HepG2 (cell line): ENCODE measurements around the gene ATRIP. TPM values are rescaled to one million over a fixed set of nuclear protein-coding genes. Genes with fewer than 3 reads are reported as not detected.

Experiments used
- GABPA ChIP-seq, 2 experiments: IDR thresholded peaks; 2 replicates each; pipeline ENCODE4 v1.6.1; 2011 to 2016; ENCODE audit warnings: low read depth in 2 of 2, low read length in 1 of 2, missing biosample characterization in 1 of 2, missing genetic modification characterization in 1 of 2
- GATAD2A ChIP-seq: IDR thresholded peaks from 2 replicates; pipeline ENCODE4 v1.6.1; 2016
- GFI1 ChIP-seq: sonication (generic); formaldehyde crosslinking; IDR thresholded peaks from 2 replicates; pipeline ENCODE4 v1.5.0; 2020; ENCODE audit warnings: missing genetic modification reagents, mild to moderate bottlenecking, borderline replicate concordance
- MAFF ChIP-seq: IDR thresholded peaks from 2 replicates; pipeline ENCODE4 v1.6.1; 2011; ENCODE audit warnings: low read depth, low read length, improper control_type of control experiment
- MYNN ChIP-seq: sonication (generic); formaldehyde crosslinking; IDR thresholded peaks from 2 replicates; pipeline ENCODE4 v1.4.0; 2020; ENCODE audit warnings: mild to moderate bottlenecking, low read depth, missing genetic modification reagents
- RAD21 ChIP-seq: fragments of 450-650 bp; formaldehyde crosslinking; IDR thresholded peaks from 2 replicates; pipeline ENCODE4 v1.5.0; 2020; ENCODE audit warnings: mild to moderate bottlenecking
- SNAI1 ChIP-seq: sonication (generic); formaldehyde crosslinking; IDR thresholded peaks from 2 replicates; pipeline ENCODE4 v1.5.0; 2020; ENCODE audit warnings: mild to moderate bottlenecking, missing genetic modification reagents, borderline replicate concordance
- TOPORS ChIP-seq: sonication (generic); formaldehyde crosslinking; IDR thresholded peaks from 2 replicates; pipeline ENCODE4 v1.8.0; 2023; ENCODE audit warnings: mild to moderate bottlenecking, missing genetic modification reagents
- YEATS2 ChIP-seq: sonication (generic); formaldehyde crosslinking; IDR thresholded peaks from 2 replicates; pipeline ENCODE4 v1.4.0; 2020; ENCODE audit warnings: missing genetic modification reagents, borderline replicate concordance
- ZBTB44 ChIP-seq: sonication (generic); formaldehyde crosslinking; IDR thresholded peaks from 2 replicates; pipeline ENCODE4 v1.4.0; 2020; ENCODE audit warnings: missing genetic modification reagents
- ZC3H4 ChIP-seq: sonication (generic); formaldehyde crosslinking; IDR thresholded peaks from 2 replicates; pipeline ENCODE4 v1.4.0; 2020; ENCODE audit warnings: missing genetic modification reagents, borderline replicate concordance
- ZFX ChIP-seq: sonication (generic); formaldehyde crosslinking; IDR thresholded peaks from 2 replicates; pipeline ENCODE4 v1.4.0; 2020; ENCODE audit warnings: mild to moderate bottlenecking, low read depth, missing genetic modification reagents, moderate library complexity
- ZNF121 ChIP-seq: sonication (generic); formaldehyde crosslinking; IDR thresholded peaks from 2 replicates; pipeline ENCODE4 v1.5.0; 2020; ENCODE audit warnings: mild to moderate bottlenecking, missing genetic modification reagents
- ZNF142 ChIP-seq: sonication (generic); formaldehyde crosslinking; IDR thresholded peaks from 2 replicates; pipeline ENCODE4 v1.4.0; 2020; ENCODE audit warnings: missing genetic modification reagents
- ZNF326 ChIP-seq: sonication (generic); formaldehyde crosslinking; IDR thresholded peaks from 2 replicates; pipeline ENCODE4 v1.4.0; 2020; ENCODE audit warnings: missing genetic modification reagents, borderline replicate concordance
- ZNF34 ChIP-seq: sonication (generic); formaldehyde crosslinking; IDR thresholded peaks from 2 replicates; pipeline ENCODE4 v1.4.0; 2020; ENCODE audit warnings: mild to moderate bottlenecking, missing genetic modification reagents, borderline replicate concordance
- ZNF790 ChIP-seq: sonication (generic); formaldehyde crosslinking; IDR thresholded peaks from 2 replicates; pipeline ENCODE4 v1.8.0; 2022; ENCODE audit warnings: missing genetic modification reagents, mild to moderate bottlenecking, borderline replicate concordance
- ZNF883 ChIP-seq: sonication (generic); formaldehyde crosslinking; IDR thresholded peaks from 2 replicates; pipeline ENCODE4 v1.5.1; 2020; ENCODE audit warnings: mild to moderate bottlenecking, missing genetic modification reagents; ENCODE audit errors: not compliant biosample characterization
- polyA plus RNA-seq, 8 experiments: library from polyadenylated mRNA; depleted of rRNA in 3 of 8; stranded (reverse) in 7 of 8; unstranded in 1 of 8; fragments of >200 nt; fragmentation: Illumina TruSeq in 4 of 8; extraction: Trizol in 4 of 8; gene quantifications; 2 replicates each; pipeline versions ENCODE4 v1.2.1 to v1.2.3, GENCODE V29; 2011 to 2016; ENCODE audit warnings: low read depth in 4 of 8, missing spikeins in 1 of 8, mixed read lengths in 1 of 8; ENCODE audit not compliant: insufficient read depth in 1 of 8
- total RNA-seq, 5 experiments: library from RNA; depleted of rRNA; stranded (reverse); fragments of >200 nt; fragmentation: Illumina TruSeq; extraction: Trizol; gene quantifications; 2 replicates each; pipeline ENCODE4 v1.2.3, GENCODE V29; 2016; ENCODE audit warnings: low read depth in 1 of 5

ATRIP gene
- total and polyA plus RNA-seq, 2 of the 13 experiments (the other 11 are each of a cell fraction or from before 2014, with no cell fraction given) = 5.1 to 12.5 TPM

- TF ChIP-seq ZNF121 (CRISPR knock-in tag) (peak; percentile 64; the same call in 1 of the 2 replicates), ZNF790 (CRISPR knock-in tag) (no peak), MAFF (no peak), ZNF883 (CRISPR knock-in tag) (no peak), ZNF326 (CRISPR knock-in tag) (no peak), MYNN (CRISPR knock-in tag) (no peak), GABPA (IDR thresholded peaks at IDR 0.05; ENCODE audit: low read depth, low read length) (no peak), GABPA (CRISPR knock-in tag; IDR thresholded peaks at IDR 0.05; ENCODE audit: low read depth) (no peak), GFI1 (CRISPR knock-in tag) (no peak), ZC3H4 (CRISPR knock-in tag) (no peak), ZNF34 (CRISPR knock-in tag) (no peak), YEATS2 (peak; percentile 41; the same call in 1 of the 2 replicates), ZFX (CRISPR knock-in tag) (peak; percentile 50; the same call in 1 of the 2 replicates), TOPORS (CRISPR knock-in tag) (no peak), RAD21 (peak; percentile 97), GATAD2A (CRISPR knock-in tag) (peak; percentile 71), ZBTB44 (CRISPR knock-in tag) (no peak), ZNF142 (CRISPR knock-in tag) (no peak), SNAI1 (CRISPR knock-in tag) (no peak)
These were observed 10.6 kb upstream of the ATRIP start (continued) for GRCh38 chr3:48435774-48436476.
